CD14-positive monocyte (primary cell): Measurements from ENCODE around the gene LDB3. TPM values are rescaled to one million over a fixed set of nuclear protein-coding genes. Genes with fewer than 3 reads are reported as not detected.

Source experiments
- DNase-seq, 3 donors: peaks; one replicate each; pipeline ENCODE4 v3.0.0-alpha.2; 2011 to 2022
- H2AFZ ChIP-seq: 2 replicates; pipeline ENCODE4 v1.6.0; 2012; ENCODE audit warnings: mild to moderate bottlenecking, low read depth, low read length, inconsistent platforms; ENCODE audit not compliant: insufficient read depth, poor library complexity, severe bottlenecking
- H3K27ac ChIP-seq, 2 donors: 1 replicate in 1 of 2; 2 replicates in 1 of 2; pipeline ENCODE4 v1.5.1; 2012 to 2013; ENCODE audit warnings: low read length in 2 of 2, control low read depth in 1 of 2, inconsistent platforms in 1 of 2, low read depth in 1 of 2, mild to moderate bottlenecking in 1 of 2
- H3K27me3 ChIP-seq, 2 donors: one replicate each; pipeline versions ENCODE4 v1.6.0 to v1.6.1; 2011 to 2013; ENCODE audit warnings: low read length in 2 of 2; ENCODE audit not compliant: control insufficient read depth in 2 of 2, insufficient read depth in 2 of 2
- H3K36me3 ChIP-seq, 2 donors: replicated peaks in 1 of 2; 1 replicate in 1 of 2; 2 replicates in 1 of 2; pipeline versions ENCODE4 v1.5.1 to v1.6.1; 2012 to 2013; ENCODE audit warnings: low read length in 2 of 2, control low read depth in 1 of 2, inconsistent platforms in 1 of 2, mild to moderate bottlenecking in 1 of 2; ENCODE audit not compliant: insufficient read depth in 2 of 2, control insufficient read depth in 1 of 2
- H3K4me1 ChIP-seq, 2 donors: 1 replicate in 1 of 2; 2 replicates in 1 of 2; pipeline versions ENCODE4 v1.5.1 to v1.6.1; 2012 to 2013; ENCODE audit warnings: low read length in 2 of 2, control low read depth in 1 of 2, inconsistent platforms in 1 of 2, mild to moderate bottlenecking in 1 of 2, moderate library complexity in 1 of 2; ENCODE audit not compliant: insufficient read depth in 2 of 2, control insufficient read depth in 1 of 2
- H3K4me2 ChIP-seq: replicated peaks from 2 replicates; pipeline ENCODE3; 2012; ENCODE audit warnings: low read length, moderate library complexity, mild to moderate bottlenecking; ENCODE audit not compliant: poor library complexity, severe bottlenecking; ENCODE audit errors: extremely low read depth
- H3K4me3 ChIP-seq, 3 experiments: fragments of 200-600 bp in 1 of 3; sonication (generic) in 1 of 3; replicated peaks in 1 of 3; 1 replicate in 2 of 3; 2 replicates in 1 of 3; pipeline ENCODE4 v1.5.1; 2011 to 2013; ENCODE audit warnings: low read length in 3 of 3, mild to moderate bottlenecking in 3 of 3, control low read depth in 2 of 3, low read depth in 2 of 3, inconsistent platforms in 1 of 3, moderate library complexity in 1 of 3
- H3K79me2 ChIP-seq: 2 replicates; pipeline ENCODE4 v1.6.0; 2012; ENCODE audit warnings: mild to moderate bottlenecking, control low read depth, inconsistent platforms, low read length, moderate library complexity; ENCODE audit not compliant: insufficient read depth
- H3K9ac ChIP-seq: 2 replicates; pipeline ENCODE4 v1.6.0; 2017; ENCODE audit warnings: low read length, mild to moderate bottlenecking; ENCODE audit not compliant: insufficient read depth, poor library complexity, severe bottlenecking
- H3K9me3 ChIP-seq, 2 donors: replicated peaks in 1 of 2; 1 replicate in 1 of 2; 2 replicates in 1 of 2; pipeline versions ENCODE4 v1.5.1 to v1.6.1; 2012 to 2013; ENCODE audit warnings: low read length in 2 of 2, control low read depth in 1 of 2; ENCODE audit not compliant: control insufficient read depth in 1 of 2, insufficient read depth in 1 of 2
- H4K20me1 ChIP-seq: 2 replicates; pipeline ENCODE4 v1.6.0; 2012; ENCODE audit warnings: mild to moderate bottlenecking, low read length, control low read depth, moderate library complexity; ENCODE audit not compliant: insufficient read depth
- H3K27ac Mint-ChIP-seq, 7 donors: one replicate each; pipeline ENCODE4 v1.8.0; 2020; ENCODE audit warnings: mild to moderate bottlenecking in 7 of 7, mixed read lengths in 7 of 7, moderate library complexity in 6 of 7, inconsistent platforms in 2 of 7
- H3K27me3 Mint-ChIP-seq, 3 donors: one replicate each; pipeline ENCODE4 v1.8.0; 2021 to 2022; ENCODE audit warnings: low read depth in 3 of 3, mild to moderate bottlenecking in 3 of 3, mixed read lengths in 3 of 3, moderate library complexity in 3 of 3, inconsistent platforms in 1 of 3
- H3K36me3 Mint-ChIP-seq, 2 donors: one replicate each; pipeline ENCODE4 v1.8.0; 2020; ENCODE audit warnings: mixed read lengths in 2 of 2, inconsistent platforms in 1 of 2, mild to moderate bottlenecking in 1 of 2
- H3K4me1 Mint-ChIP-seq: one replicate; pipeline ENCODE4 v1.8.0; 2020; ENCODE audit warnings: mild to moderate bottlenecking, mixed read lengths
- H3K4me3 Mint-ChIP-seq, 2 donors: one replicate each; pipeline ENCODE4 v1.8.0; 2020; ENCODE audit warnings: mild to moderate bottlenecking in 2 of 2, mixed read lengths in 2 of 2, moderate library complexity in 1 of 2
- H3K9me3 Mint-ChIP-seq, 7 donors: one replicate each; pipeline ENCODE4 v1.8.0; 2020 to 2022; ENCODE audit warnings: mixed read lengths in 7 of 7, mild to moderate bottlenecking in 6 of 7, moderate library complexity in 6 of 7, inconsistent platforms in 2 of 7
- CTCF ChIP-seq: fragments of 200-600 bp; IDR thresholded peaks from one replicate; pipeline ENCODE4 v1.8.0; 2022; ENCODE audit warnings: antibody characterized with exemption, mild to moderate bottlenecking
- WGBS: methylation state at CpG from one replicate; pipeline ENCODE4 v1.1.5; 2013; ENCODE audit warnings: missing lambda C conversion rate; ENCODE audit not compliant: insufficient coverage; 5-methylcytosine and 5-hydroxymethylcytosine counted together
- intact Hi-C, 2 donors: fragments of 100-400 bp; cut with micrococcal nuclease; formaldehyde crosslinking; loops; one replicate each; pipeline versions ENCODE4 v1.15.0 to v1.15.1; 2023
- polyA plus RNA-seq, 3 donors: library from polyadenylated mRNA; depleted of rRNA in 1 of 3; unstranded in 2 of 3; stranded (reverse) in 1 of 3; fragments of 300-500 nt in 2 of 3; fragments of >200 nt in 1 of 3; fragmentation: Illumina TruSeq in 2 of 3; gene quantifications; 1 replicate in 2 of 3; 2 replicates in 1 of 3; pipeline ENCODE4 v1.2.3, GENCODE V29; 2012 to 2021

Gene LDB3
- polyA plus RNA-seq, 3 donors: not detected

- Histone ChIP-seq H3K4me2 (no peak overlapping the region), H3K27ac (no peak overlapping the region), H3K4me1 (no peaks in the 10 kb centered on the region), H3K9ac (no peak overlapping the region), H3K36me3 (no peaks in the 10 kb centered on the region), H2AFZ (no peak overlapping the region), H4K20me1 (no peaks in the 10 kb centered on the region), H3K4me3 (no peak overlapping the region), H3K9me3 (no peaks in the 10 kb centered on the region), H3K79me2 (no peaks in the 10 kb centered on the region), H3K27me3 (no peaks in the 10 kb centered on the region)
- H3K9me3 Mint-ChIP-seq: no peaks in the 10 kb centered on the region
- no peaks in the 10 kb centered on the region for H3K4me1 Mint-ChIP-seq
- no peak overlapping the region for H3K4me3 Mint-ChIP-seq
- DNase-seq: no peak
- peaks cover 0 to 10% (median 2%) of the 10 kb centered on the region in 3 donors for H3K27me3 Mint-ChIP-seq
- 91% methylated on average over 10 of the region's 13 CpGs for WGBS
- TF ChIP-seq CTCF: no peak
- no peaks in the 10 kb centered on the region for H3K36me3 Mint-ChIP-seq
- intact Hi-C loops: no loop called here
- H3K27ac Mint-ChIP-seq: no peak overlapping the region
Measured at GRCh38 chr10:86664341-86665217, 3.7 kb upstream of the LDB3 start.

DNA sequence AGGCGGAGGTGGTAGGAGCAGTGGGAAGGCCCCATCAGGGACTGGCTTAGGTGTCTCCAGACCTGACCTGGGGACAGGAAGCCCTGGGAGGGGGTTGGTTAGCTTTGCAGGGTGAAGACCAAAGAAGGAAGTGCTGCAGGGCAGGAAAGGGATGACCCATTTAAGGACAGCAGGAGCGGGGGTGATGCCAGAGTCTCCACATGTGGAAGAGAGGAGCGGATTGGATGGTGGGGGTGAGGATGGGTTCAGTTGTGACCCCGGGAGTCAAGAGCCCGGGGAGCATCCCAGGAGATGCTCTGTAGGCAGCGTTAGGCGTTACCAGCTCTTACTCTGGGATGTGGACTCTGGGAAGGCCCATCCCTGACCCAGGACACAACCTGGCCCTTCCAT is 3.1 kb upstream of the LDB3 start:
- H4K20me1 ChIP-seq: no peaks in the 10 kb centered on the region
- Mint-ChIP-seq H3K27me3 (peaks cover 0 to 11% (median 2%) of the 10 kb centered on the region in 3 donors), H3K4me1 (no peaks in the 10 kb centered on the region), H3K4me3 (no peak overlapping the region), H3K27ac (no peak overlapping the region), H3K9me3 (no peaks in the 10 kb centered on the region), H3K36me3 (no peaks in the 10 kb centered on the region)
- H3K4me1 ChIP-seq: no peaks in the 10 kb centered on the region
- no peak overlapping the region for H3K27ac ChIP-seq
- H3K4me3 ChIP-seq: no peak overlapping the region
- TF ChIP-seq CTCF: no peak
- intact Hi-C loops: no loop called here
- H3K4me2 ChIP-seq: no peak overlapping the region
- H3K27me3 ChIP-seq: no peaks in the 10 kb centered on the region
- H3K9ac ChIP-seq: no peak overlapping the region
- H3K79me2 ChIP-seq: no peaks in the 10 kb centered on the region
- 79% methylated on average over 3 of the region's 7 CpGs for WGBS
- H2AFZ ChIP-seq: no peak overlapping the region
- no peaks in the 10 kb centered on the region for H3K9me3 ChIP-seq
- H3K36me3 ChIP-seq: no peaks in the 10 kb centered on the region
- DNase-seq: no peak
